Inferior parietal cortex (tissue), 1 donor: ENCODE results near the gene RASL11B.

ENCODE experiments used
- DNase-seq: peaks from one replicate; pipeline ENCODE4 v3.0.0-alpha.2; 2016; ENCODE audit errors: extremely low spot score

RASL11B gene

GRCh38 chr4:52843351-52843750 is 18.8 kb upstream of the RASL11B start:
- no peak for DNase-seq

- DNase-seq: no peak
Measured at GRCh38 chr4:52843958-52844357, 18.2 kb upstream of the RASL11B start.

GRCh38 chr4:52844596-52844995 is 17.5 kb upstream of the RASL11B start:
- no peak for DNase-seq

GRCh38 chr4:52846502-52846901 is 15.6 kb upstream of the RASL11B start:
- no peak for DNase-seq

- no peak for DNase-seq
Measured at GRCh38 chr4:52848254-52848653, 13.9 kb upstream of the RASL11B start.

DNA sequence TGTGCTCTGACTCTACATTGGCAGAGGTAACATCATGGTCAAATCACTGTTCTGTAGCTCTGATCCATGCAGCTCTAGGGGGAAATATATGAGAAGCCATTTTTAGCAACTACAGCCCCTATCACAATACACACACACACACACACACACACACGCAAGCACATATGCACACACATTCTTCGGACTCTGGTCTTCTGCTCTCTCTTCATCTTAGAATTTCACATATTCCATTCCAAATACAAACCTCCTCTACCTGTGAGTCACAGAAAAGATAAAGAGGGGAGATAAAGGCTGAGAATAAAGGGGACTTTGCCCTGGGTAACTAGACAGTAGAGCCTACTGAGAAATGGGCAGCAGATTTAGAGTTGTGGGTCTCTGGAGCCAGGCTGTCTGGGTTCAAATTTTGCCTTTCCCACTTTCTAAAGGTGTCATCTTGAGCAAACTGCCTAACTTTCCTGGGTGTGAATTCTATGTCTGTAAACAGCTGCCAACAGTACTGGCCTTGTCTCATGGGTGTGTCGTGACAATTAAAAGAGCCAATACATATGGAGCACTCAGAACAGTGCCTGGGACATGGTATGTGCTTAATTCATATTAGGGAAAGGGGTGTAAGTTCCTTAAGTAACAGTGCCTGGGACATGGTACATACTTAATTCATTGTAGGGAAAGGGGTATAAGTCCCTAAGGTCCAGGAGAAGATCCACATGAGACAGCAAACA is 11.6 kb upstream of the RASL11B start:
- no peak for DNase-seq

DNA sequence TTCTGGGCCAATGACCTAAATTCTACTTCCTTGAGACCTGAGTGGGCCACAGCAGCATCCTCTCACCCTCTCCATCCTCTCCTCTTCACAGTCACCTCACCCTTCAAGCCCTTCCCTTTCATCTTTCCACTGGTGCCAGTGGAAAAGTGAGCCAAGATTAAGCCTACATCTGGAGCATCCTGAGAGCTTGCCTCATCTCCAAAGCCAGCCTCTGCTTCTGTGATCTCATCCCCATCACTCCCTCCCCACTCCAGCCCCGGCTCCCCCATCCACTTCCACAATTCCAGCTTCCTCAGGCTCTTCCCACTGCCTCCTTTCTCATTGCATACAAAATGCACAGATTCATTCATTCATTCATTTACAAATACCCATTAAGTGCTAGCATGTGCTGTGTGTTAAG is 10.1 kb upstream of the RASL11B start:
- DNase-seq: no peak

GRCh38 chr4:52852711-52853110 is 9.4 kb upstream of the RASL11B start:
- DNase-seq: no peak

DNA sequence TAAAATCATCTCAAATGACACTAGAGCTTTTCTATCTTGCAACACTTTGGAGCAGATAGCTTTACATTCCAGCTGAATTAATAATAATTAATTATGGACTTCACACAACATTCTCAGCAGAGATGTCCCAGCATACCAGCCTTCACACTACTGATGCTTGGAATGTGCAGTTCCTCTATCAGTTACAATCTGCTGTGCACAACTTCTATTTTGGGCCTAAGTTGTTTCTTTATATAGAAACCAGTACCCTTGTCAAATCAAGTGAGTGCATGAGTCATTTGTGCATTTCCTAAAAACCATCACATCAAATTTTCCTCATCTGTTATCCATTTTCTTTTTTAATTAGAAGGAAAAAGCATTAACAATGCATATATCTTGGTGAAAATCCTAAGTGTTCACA is 8.8 kb upstream of the RASL11B start:
- no peak for DNase-seq

DNA sequence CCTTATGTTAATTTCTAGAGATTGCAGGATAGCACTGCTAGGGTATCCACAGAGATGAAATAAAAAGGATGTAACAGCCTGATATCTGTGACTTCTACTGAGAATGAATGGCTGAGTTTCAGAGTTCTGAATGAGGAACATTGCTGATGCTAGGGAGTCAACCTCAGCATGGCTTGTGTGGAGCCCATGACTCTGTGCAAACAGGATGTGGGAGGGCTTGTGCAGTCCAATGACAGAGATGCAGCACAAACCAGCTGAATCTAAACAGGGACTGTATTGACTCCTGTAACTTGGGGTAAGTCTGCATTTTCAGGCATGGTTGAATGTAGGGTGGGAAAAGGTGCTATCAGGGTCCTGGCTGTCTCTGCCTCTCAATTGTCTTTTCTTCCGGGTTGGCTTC is 5.3 kb upstream of the RASL11B start:
- no peak for DNase-seq

GRCh38 chr4:52860361-52860760 is 1.8 kb upstream of the RASL11B start:
- DNase-seq: no peak

- DNase-seq: no peak
Measured at GRCh38 chr4:52861171-52861823, 820 bp upstream of the RASL11B start.

DNA sequence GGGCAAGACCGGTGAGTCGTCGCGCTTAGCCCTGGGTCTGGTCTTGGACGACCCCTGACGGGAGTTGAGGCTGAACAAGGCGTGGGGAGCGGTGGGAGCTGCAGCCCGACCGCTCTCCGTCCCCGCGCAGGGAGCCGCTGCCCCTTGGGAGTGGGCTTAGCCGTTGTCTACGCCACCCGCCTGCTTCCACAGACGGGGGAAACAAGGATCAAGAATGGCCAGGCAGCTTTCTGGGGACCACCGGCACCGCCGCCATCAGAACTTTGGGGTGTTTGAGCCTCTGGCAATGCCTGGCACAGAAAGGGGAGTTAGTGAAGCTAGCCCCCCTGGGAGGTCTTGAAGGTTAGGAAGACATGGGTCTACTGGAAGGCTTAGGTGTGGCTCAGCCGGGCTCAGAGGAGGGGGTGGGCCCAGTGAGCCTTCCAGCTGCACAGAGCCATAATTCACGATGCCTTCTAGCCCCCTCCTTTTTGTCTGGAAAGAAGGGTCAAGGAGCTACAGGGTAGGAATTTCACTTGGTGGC is 583 bp downstream of the RASL11B start:
- DNase-seq: no peak

DNA sequence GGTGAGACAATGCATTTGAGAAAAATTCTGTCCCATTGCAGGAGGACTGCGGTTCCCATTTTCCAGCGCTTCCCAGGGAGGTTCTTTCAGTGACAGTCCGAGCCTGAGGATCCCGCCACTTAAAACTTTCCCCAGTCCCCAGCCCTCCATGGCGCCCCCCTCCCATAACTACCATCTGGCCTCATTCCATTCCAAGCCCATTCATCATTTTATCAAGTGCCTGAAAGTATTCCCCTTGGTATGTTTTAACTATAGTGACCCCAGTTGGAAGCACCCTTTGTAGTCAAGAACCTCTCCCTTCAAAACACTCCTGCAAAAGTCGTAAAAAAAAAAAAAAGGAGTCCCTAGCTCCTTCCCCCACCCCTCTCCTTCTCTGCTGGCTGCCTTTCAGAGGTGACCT is 1.2 kb downstream of the RASL11B start:
- DNase-seq: no peak

DNA sequence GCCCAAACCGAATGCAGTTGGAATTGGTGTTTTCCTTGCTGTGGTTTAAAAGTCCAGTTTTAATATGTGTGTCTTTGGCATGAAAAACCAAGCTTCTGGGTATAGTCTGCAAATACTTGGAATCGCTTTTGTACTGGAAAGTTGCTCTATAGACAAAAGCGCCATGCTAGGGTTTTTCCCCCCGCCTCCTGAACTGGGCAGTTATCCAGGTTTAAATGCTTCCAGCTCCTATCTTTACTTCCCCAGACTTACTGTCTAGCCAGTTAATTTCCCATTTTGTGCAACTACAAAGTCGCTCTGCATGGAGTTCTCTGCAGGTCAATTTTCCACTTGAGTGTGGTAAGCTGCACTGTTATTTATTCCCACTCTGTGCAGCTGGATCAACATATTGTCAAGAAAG is 2.7 kb downstream of the RASL11B start:
- DNase-seq: no peak

DNA sequence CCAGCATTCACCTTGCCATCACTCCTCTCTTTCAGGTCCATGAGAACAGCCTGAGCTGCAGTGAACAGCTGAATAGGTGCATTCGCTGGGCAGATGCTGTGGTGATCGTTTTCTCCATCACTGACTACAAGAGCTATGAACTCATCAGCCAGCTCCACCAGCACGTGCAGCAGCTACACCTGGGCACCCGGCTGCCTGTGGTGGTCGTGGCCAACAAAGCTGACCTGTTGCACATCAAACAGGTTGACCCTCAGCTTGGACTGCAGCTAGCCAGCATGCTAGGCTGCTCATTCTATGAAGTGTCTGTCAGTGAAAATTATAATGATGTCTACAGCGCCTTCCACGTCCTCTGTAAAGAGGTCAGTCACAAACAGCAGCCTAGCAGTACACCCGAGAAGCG is 3.2 kb downstream of the RASL11B start:
- no peak for DNase-seq

GRCh38 chr4:52866734-52867133 is 4.6 kb downstream of the RASL11B start:
- DNase-seq: no peak

DNA sequence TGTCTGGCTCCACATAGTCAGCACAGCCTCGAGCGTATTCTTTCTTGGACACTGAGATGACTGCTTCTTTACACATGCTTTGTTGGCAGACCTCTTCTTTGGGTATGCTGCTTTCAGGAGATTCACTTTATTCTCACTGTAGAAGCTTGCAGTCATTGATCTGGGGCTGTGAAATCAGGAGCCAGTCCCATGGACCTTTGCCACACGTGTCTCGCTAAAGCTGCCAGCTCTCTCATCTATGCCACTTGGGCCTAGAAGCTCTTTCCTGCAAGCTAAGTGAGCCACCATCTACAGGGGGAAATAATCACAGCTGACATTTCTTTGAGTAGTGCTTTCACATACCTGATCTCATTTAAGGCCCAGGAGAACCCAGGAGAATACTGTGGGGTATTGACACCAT is 5.0 kb downstream of the RASL11B start:
- no peak for DNase-seq

DNA sequence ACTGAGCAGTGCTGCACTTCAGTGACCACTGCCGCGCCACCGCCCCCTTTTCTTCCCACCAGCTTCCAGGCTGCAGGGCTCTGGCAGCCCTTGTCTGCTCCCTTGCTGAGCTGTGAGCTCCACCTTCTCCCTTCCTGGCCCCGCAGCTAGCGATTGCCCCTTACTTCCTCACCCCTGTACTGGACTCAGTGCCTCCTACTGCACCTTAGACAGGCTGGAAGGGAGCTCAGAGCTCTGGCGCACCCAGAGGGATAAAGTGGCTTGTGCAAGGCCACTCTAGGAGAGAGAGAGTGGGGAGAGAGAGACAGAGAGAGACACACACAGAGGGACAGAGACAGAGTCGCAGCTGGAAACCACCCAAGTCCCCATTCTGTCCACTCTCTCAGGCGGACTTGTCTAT is 6.0 kb downstream of the RASL11B start:
- DNase-seq: no peak

DNA sequence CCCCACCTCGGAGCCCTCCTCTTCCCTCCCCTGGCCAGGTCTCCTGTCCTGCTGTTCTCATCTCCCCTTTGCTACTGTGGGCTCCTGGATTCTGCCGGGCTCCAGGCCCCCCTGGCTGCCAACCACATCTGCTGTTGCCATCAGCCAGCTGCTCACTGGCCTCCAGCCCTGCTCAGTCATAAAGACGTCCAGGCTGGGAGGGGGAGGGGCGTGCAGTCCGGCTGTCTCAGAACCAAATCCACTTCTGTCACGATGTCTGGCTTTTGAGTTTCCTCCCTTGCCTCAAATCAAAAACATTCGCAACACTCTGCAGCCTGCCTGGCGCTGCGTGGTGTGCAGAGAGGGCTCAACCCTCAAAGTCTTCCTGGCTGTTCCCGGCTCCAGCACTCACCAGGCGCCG is 7.1 kb downstream of the RASL11B start:
- no peak for DNase-seq

- no peak for DNase-seq
Measured at GRCh38 chr4:52869656-52870055, 7.5 kb downstream of the RASL11B start.

- no peak for DNase-seq
Measured at GRCh38 chr4:52870225-52870624, 8.1 kb downstream of the RASL11B start.

GRCh38 chr4:52873191-52873590 is 11.1 kb downstream of the RASL11B start:
- no peak for DNase-seq
